Measurements from ENCODE around the gene ADM5.

The ADM5 gene

DNA sequence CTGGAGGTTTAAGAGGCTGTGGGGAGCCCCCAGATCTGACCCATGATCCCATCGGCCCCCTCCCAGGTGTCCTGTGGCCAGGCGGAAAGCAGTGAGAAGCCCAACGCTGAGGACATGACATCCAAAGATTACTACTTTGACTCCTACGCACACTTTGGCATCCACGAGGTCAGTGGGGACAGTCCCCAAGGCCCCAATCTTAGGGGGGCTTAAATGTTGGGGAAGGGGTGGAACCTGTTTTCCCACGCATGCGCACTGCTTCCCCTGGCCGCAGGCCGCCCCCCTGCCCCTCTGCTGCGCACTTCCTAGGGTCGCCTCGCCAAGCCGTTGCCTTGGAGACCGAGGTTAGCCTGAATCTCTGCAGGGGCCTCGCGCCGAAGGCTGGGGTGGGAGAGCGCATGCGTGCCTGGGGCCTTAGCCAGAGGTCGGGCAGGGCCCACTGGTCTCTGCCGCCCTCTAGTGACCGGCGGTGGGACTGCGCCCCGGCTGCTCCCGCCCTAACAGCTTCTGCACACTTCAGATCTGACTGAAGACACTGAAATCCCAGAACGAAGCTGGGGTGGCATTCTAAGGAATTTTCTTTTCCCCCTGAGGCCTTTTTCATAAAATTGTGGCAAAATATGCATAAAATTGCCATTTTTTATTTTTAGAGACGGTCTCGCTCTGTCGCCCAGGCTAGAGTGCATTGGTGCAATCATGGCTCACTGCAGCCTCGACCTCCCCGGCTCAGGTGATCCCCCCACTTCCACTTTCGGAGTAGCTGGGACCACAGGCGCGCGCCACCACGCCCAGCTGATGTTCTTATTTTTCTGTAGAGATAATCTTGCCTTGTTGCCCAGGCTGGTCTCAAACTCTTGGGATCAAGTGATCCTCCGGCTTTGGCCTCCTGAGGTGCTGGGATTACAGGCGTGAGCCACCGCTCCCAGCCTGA lies 8.7 kb upstream of the ADM5 start:
- DNase-seq (ENCODE audit: low read depth in 2 of 2) = peak; percentile 79 to 87

DNA sequence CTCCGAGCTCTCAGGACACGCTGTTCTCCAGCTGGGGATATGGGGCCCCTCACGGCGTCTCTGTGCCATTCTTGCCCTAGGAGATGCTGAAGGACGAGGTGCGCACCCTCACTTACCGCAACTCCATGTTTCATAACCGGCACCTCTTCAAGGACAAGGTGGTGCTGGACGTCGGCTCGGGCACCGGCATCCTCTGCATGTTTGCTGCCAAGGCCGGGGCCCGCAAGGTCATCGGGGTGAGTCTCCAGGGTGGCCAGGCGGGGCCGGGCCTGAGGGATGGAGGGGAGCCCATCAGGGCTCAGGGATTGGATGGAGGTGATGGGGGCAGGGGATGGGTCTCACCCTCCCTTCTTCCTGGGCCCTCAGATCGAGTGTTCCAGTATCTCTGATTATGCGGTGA lies 7.6 kb upstream of the ADM5 start:
- no peak for DNase-seq (ENCODE audit: low read depth in 2 of 2)

DNA sequence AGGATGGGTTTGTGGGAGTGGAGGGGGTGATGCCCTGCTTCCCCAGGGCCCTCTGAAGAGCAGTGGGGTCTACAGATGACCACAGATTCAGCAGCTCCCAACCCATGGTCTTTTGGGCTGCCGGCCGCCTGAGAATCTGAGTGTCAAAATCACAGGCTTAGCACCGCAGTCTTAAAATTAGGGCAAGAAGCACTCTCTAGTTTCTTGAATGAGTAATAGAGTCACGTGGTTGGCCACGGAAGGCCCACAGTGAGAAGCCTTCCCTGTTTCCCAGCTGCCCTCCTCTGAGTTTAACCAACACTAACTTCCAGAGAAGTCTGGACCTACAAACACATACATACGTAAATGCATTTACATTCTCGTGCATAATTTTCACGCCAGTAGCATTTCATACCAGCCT lies 7.1 kb upstream of the ADM5 start:
- no peak for DNase-seq (ENCODE audit: low read depth in 2 of 2)

DNA sequence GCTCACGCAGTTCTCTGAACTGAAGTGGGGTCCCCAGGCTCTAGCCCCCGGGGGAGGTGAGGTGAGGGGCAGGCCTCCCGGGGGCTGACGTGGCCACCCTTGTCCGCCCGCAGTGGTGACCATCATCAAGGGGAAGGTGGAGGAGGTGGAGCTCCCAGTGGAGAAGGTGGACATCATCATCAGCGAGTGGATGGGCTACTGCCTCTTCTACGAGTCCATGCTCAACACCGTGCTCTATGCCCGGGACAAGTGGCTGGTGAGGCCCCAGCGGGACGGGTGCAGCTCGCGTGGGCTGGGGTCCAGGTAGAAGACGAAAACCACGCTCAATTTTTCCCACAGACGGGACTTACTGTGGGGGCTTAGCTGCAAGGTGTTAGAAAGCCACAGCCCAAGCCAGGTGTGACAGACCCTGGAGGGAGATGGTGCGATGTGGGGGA lies 5.6 kb upstream of the ADM5 start:
- no peak for DNase-seq (ENCODE audit: low read depth in 2 of 2)

DNA sequence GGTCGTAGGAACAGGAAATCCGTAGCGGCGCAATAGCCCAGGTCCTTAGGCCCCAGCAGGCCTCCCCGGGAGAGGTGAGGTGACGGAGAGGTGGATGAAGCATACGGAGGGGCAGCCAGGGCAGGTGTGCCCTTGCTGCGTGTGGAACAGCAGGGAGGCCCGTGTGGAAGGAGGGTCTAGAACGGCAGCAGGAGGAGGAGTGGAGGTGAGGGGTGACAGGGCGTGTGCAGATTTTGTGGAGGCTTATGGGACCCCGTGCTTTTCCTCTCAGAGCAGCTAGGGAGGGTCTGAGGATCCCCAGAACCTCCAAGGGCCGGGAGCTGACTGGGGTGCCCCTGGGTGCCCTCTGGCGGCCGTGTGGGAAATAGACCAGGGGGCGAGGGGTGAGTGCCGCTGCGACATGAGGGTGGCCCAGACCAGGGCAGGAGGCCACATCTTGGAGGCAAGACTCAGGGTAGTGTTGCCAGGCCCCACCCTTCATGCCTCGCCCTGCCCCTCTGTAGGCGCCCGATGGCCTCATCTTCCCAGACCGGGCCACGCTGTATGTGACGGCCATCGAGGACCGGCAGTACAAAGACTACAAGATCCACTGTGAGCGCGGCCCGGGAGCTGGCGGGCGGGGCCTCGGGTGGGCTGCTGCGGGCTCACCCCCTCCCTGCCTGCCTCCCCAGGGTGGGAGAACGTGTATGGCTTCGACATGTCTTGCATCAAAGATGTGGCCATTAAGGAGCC lies 5.0 kb upstream of the ADM5 start:
- DNase-seq (ENCODE audit: low read depth in 2 of 2) = no peak

DNA sequence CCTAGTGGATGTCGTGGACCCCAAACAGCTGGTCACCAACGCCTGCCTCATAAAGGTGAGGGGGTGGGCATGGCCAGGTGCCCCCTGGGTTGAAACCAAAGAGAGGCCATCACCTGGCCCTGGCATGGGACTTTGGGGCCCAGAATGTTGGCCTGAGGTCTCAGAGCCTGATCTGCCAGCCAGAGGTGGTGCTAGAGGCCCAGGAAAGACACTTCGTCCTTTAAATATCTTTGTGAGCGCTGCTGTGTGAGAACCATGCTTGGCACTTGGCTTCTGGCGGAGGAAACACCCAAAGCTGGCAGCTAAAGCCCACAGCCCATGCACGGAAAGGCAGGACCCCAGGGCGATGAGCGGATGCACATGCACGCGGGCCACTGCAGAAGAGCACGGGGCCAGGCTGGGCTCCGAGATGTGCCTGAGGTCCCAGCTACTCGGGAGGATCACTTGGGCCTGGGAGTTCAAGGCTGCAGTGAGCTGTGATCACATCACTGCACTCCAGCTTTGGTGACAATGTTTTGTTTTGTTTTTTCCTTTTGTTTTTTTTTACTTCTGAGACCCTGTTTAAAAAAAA lies 4.3 kb upstream of the ADM5 start:
- DNase-seq (ENCODE audit: low read depth in 2 of 2) = no peak

DNA sequence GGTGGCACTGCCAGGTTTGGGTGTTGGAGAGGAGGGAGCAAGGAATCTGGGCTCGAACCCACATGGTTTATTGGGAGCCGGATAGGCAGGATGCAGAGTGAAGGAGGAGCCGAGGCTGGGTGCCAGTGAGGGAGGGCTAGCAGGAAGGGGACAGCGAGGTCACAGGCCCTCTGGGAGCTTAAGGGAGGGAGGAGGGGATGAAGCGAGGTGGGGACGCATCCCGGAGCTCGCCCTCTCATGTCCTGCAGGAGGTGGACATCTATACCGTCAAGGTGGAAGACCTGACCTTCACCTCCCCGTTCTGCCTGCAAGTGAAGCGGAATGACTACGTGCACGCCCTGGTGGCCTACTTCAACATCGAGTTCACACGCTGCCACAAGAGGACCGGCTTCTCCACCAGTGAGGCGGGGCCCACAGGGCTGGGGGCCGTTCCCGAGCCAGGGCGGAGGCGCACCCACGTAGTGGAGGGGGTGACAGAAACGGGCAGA lies 3.5 kb upstream of the ADM5 start:
- DNase-seq (ENCODE audit: low read depth in 2 of 2) = no peak

DNA sequence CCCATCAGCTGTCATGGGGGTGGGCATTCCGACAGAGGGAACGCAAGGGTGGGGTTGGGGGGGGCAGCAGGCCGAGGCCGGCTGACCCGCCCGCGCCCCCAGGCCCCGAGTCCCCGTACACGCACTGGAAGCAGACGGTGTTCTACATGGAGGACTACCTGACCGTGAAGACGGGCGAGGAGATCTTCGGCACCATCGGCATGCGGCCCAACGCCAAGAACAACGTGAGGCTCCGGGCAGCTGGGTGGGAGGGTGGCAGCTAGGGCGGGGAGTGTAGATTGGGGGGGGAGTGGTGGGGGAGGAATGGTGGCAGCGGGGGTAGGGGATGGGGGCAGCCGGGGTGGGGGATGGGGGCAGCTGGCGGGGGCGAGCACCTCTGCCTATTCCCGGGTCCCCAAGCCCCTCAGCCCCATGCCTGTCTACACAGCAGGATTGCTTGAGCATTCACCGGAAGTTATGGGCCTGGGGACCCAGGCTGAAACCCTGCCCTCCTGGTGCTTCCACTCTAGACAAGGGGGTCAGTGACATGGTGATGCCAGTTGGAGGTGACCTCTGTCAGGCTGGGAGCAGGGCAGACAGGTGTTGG lies 2.8 kb upstream of the ADM5 start:
- DNase-seq (ENCODE audit: low read depth in 2 of 2) = no peak

DNA sequence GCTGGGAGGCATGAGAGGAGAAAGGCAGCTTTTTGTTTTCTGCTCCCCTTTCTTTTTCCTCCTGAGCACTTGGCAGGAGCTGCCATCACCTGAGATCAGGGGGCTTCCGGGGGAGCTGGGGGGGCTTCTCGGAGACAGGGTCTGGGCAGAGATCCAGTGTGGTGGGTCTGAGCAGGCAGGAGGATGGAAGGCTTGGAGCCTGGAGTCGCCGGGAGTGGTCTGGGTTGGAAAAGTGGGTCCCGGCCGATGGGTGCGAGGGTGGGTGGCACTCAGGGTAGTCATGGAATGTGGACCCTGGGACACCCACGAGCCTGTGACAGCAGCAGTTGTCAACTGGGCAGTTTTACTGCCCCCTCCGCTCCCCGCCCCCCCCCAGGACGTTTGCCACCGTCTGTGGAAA lies 2.2 kb upstream of the ADM5 start:
- DNase-seq (ENCODE audit: low read depth in 2 of 2) = no peak

DNA sequence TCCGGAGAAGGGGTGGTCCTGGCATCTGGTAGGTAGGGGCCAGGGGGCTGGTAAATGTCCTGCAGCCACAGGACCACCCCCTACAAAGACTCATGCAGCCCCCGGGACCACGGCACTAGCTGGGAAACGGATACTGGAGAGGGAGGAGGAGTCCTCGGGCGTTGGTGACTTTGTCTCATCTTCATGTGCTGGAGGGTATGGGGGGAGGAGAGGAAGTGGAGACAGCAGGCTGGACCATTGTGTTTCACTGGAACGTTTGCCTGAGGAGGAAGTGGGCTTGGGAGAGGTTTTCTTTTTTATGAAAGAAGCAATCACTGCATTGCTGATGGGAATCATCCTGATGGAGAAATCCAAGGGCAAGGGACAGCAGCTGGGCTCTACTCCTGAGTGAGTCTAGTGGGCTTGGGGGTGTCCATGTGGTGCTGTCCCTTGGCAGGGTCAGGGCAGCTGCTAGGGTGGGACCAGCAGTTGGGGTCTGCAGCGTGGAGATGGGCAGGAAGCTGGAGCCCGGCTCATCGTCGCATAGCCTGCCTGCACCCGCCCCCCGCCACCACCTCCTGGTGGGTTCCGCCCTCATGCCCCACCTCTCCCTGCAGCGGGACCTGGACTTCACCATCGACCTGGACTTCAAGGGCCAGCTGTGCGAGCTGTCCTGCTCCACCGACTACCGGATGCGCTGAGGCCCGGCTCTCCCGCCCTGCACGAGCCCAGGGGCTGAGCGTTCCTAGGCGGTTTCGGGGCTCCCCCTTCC lies 1.7 kb upstream of the ADM5 start:
- no peak for DNase-seq (ENCODE audit: low read depth in 2 of 2)

DNA sequence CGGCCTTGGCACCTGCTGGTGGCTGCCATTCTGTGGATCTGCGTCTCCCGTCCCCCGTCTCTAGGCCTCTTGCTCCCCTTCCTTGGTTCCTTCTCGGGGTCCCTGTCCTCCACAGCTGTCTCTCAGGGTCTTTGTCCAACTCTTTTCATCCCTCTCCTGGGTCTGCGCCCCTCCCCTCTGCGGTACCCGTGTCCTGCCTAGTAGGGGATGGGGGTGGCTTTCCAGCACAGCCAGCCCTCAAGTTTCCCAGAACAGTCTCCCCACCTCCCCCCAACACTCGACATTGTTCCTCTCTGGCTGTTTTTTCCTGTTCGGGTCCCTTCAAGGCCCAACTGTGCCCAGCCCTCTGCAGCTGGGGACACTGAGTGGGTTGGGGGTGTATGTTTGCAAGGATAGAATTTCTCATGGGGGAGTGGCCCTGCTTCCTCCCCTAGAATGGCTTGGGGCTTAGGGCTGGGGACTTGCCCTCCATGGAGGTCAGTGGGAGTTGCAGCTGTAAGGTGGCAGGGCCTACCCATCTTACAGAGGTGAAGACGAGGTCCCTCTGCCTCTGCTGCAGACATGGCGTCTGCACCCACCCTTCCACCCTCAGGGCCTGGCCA lies 762 bp upstream of the ADM5 start:
- no peak for DNase-seq (ENCODE audit: low read depth in 2 of 2)

DNA sequence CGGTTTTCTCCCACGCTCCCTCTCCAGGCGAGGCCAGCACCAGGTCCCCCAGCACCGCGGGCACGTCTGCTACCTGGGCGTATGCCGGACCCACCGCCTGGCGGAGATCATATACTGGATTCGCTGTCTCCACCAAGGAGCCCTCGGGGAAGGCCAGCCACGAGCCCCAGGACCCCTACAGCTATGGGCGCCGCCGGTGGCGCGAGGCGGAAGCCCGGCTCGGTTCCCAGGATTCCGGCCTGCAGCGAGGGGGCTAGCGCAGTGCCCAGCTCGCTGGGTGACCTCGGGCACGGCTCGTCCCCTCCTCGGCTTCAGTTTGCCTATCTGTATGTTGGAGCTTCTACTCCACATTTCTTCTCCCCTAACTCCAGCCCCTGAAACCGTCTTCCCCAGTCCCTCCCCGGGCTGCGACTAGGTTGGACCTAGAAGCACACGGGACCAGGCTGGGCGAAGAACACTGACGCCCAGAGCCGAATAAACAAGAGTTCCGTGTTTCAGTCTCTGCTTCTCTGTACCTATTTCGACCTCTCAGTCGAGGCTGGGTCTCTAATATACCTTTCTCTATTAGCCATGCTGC lies 773 bp downstream of the ADM5 start:
- DNase-seq (ENCODE audit: low read depth in 2 of 2) = no peak

DNA sequence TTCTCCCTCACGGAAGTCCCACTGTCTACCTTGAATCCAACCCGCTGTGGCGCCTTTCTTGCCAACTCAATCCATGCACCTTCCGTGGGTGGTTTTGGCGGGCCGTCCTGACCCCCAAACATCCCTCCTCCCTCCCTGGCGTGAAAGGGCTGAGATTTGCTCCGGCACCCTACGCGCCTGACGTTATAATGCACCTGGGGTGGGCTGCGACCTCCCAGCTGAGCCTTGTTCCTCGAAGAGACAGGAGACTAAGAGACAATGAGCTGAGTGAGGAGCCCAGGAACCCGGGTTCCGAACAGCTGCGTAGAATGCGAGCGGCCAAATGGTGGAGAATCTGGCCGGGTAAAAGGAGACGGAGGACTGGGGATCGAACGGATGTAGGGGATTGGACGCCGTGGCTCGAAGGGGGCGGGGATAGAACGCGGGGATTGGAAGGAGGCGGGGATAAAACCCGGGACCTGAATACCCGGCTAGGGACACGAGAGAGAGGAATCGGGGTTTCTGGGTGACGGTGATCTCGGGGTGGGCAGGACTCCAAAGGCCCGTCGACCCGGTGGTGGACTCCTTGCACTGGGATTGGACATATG lies 1.4 kb downstream of the ADM5 start, which contains the start of gene CPT1C:
Gene CPT1C, plus strand, starts transcription at position 461 of the 587 bp plus-strand sequence. CDS start 1,137 bp downstream, outside the sequence.
- DNase-seq (ENCODE audit: low read depth in 2 of 2) = peak in 1 of 2 donors; percentile 21

DNA sequence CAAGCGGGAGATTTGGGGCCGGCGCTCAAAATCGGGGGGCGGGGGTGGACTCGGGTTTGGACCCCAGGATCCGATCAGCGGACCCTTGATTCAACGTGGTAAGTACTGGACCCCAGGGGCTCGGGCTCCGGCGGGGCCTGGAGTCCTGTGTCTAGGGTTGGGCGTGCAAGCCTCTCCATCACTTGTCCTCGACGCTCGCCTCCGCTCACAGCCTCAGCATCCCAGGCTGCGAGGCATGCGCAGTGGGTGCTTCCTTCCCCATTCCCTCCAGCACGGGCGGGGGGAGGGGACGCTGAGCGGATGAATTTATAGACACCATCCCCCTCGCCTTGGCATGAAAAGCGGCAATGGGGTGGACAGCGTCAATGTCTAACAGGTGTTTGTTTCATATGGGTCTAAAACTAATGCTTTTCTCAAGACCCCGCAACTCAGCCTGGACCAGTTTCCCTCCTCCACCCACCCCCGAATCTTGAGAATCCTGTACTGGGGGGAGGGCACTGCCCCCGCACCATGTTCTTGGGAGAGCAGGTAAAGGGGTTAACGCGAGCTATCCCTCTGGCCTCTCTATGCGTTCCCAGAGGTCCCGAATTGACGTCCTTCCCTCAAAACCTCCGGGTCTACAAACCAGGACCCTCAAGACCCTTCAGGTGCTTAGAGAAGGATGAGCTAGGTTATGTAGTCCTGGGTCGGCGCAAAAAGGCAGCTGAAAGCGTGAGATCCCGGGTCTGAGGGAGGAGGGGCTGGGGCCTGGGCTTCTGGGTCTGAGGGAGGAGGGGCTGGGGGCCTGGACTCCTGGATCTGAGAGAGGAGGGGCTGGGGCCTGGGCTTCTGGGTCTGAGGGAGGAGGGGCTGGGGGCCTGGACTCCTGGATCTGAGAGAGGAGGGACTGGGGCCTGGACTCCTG lies 2.1 kb downstream of the ADM5 start:
- no peak for DNase-seq (ENCODE audit: low read depth in 2 of 2)

DNA sequence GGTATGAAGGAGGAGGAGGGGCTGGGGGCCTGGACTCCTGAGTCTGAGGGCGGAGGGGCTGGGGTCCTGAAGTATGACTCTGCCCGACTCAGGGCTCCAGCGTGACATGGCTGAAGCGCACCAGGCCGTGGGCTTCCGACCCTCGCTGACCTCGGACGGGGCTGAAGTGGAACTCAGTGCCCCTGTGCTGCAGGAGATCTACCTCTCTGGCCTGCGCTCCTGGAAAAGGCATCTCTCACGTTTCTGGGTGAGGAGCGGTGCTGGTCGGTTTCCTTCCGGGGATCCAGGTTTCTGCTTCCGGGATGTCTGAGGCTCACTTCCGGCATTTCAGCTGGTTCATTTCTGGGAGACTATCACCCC lies 2.7 kb downstream of the ADM5 start:
- no peak for DNase-seq (ENCODE audit: low read depth in 2 of 2)

DNA sequence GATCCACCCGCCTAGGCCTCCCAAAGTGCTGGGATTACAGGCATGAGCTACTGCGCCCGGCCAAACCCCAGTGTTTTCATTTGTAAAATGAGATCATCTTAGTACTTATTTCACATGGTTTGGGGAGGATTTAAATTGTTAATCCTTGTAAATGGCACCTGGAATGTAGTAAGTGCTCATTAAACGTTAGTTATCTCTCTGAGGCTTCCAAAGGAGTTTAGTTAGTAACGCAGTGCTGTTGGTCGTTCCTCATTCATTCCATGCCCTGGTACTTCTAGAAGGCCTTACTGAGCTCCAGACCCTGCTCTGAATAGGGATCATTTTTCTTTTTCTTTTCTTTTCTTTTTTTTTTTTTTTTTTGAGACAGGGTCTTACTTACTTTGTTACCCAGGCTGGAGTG lies 6.7 kb downstream of the ADM5 start:
- no peak for DNase-seq (ENCODE audit: low read depth in 2 of 2)

DNA sequence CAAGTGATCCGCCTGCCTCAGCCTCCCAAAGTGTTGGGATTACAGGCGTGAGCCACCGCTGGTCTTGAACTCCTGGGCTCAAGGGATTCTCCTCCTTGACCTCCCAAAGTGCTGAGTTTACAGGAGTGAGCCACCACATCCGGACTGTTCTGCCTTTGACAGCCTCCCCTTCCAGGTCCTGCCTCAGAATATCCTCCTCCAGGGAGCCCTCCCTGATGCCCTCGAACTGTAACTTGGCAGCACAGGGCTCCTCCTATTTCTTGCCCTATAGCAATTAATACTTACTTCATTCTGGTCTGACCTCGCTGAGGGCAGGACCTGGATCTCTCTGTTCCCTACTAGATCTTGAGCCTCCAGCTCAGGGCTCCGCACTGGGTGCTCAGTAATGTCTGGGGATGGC lies 7.5 kb downstream of the ADM5 start:
- no peak for DNase-seq (ENCODE audit: low read depth in 2 of 2)

DNA sequence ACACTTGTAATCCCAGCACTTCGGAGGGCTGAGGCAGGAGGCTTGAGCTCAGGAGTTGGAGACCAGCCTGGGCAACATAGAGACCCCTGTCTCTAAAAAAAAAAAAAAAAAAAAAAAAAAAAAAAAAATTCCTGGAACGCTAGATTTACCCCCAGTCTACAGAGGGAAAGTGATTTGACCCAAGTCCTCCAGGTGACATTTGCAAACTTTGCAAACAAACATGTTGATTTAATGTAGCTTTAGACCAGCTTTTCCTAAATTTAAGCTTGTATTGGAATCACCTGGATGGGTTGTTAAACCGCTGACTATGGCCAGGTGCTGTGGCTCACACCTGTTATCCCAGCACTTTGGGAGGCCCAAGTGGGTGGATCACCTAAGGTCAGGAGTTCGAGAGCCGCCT lies 10.0 kb downstream of the ADM5 start:
- DNase-seq (ENCODE audit: low read depth in 2 of 2) = no peak

DNA sequence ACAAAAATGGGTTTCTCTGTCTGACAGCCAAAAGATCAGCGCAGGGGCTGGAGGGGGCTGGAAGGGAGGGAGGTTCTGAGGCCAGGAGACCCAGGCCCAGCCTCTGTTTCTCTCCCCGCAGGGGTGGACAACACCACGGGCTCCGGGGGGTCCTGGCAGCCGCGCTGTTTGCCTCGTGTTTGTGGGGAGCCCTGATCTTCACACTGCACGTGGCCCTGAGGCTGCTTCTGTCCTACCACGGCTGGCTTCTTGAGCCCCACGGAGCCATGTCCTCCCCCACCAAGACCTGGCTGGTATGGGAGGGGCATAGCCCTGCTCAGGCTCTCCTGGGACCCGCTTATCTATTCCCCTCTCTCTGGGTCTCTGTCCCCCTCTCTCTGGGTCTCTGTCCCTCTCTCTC lies 11.2 kb downstream of the ADM5 start:
- DNase-seq (ENCODE audit: low read depth in 2 of 2) = no peak

Data from stimulated activated CD8-positive, alpha-beta memory T cell treated with anti-CD3 and anti-CD28 coated beads, Interleukin-7, amount 100 ng/mL, for 4 hours (primary cell).